GM23248 (cell line): ENCODE data around the gene RAB3C.

Experiments
- EZH2 ChIP-seq: fragments of 200-600 bp; sonication (generic); IDR thresholded peaks from 2 replicates; pipeline ENCODE4 v1.6.1; 2018; ENCODE audit warnings: antibody characterized with exemption, mild to moderate bottlenecking; ENCODE audit not compliant: insufficient read depth, poor library complexity, severe bottlenecking
- EZH2phosphoT487 ChIP-seq: fragments of 200-600 bp; sonication (generic); IDR thresholded peaks from 2 replicates; pipeline ENCODE4 v1.6.1; 2018; ENCODE audit warnings: antibody characterized with exemption, moderate library complexity, mild to moderate bottlenecking, low read depth; ENCODE audit not compliant: insufficient read depth

DNA sequence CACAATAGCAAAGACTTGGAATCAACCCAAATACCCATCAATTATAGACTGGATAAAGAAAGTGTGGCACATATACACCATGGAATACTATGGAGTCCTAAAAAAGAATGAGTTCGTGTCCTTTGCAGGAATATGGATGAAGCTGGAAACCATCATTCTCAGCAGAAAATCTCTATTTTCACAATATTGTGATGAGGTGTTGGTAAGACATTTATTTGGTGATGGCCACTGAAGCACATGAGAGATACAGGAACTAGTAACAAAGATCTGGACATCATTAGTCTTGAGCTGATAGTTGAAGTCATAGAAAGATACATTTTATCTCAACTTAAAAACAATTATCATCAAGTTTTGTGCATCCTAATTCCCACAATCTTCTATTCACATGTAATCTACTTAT lies 70.6 kb downstream of the RAB3C start:
- no peak for TF ChIP-seq EZH2
- no peak for TF ChIP-seq EZH2phosphoT487
